Mesenchymal stem cell (in vitro differentiated cells and primary cell): Measurements from ENCODE around the gene CRHR2.
A peak's percentile ranks its signal among the peaks of the same experiment; 100 is the strongest.

Experiments used
- DNase-seq: peaks from one replicate; pipeline ENCODE4 v3.0.0-alpha.2; 2013
- H2AFZ ChIP-seq: one replicate; pipeline ENCODE4 v1.6.1; 2013; ENCODE audit warnings: low read depth, mild to moderate bottlenecking, control low read depth, inconsistent platforms, low read length, moderate library complexity
- H2AK5ac ChIP-seq: 2 replicates; pipeline ENCODE4 v1.6.1; 2013; ENCODE audit warnings: low read length, moderate library complexity, mild to moderate bottlenecking, inconsistent platforms; ENCODE audit not compliant: severe bottlenecking
- H2BK120ac ChIP-seq: one replicate; pipeline ENCODE4 v1.6.1; 2013; ENCODE audit warnings: low read depth, mild to moderate bottlenecking, inconsistent platforms, low read length, moderate library complexity
- H2BK12ac ChIP-seq, 2 experiments: one replicate each; pipeline ENCODE4 v1.6.1; 2013; ENCODE audit warnings: inconsistent platforms in 2 of 2, low read length in 2 of 2, mild to moderate bottlenecking in 2 of 2, moderate library complexity in 2 of 2, control low read depth in 1 of 2
- H2BK15ac ChIP-seq: one replicate; pipeline ENCODE4 v1.6.1; 2013; ENCODE audit warnings: mild to moderate bottlenecking, low read depth, inconsistent platforms; ENCODE audit not compliant: poor library complexity, severe bottlenecking
- H2BK5ac ChIP-seq: 2 replicates; pipeline ENCODE4 v1.6.1; 2013; ENCODE audit warnings: low read depth, mild to moderate bottlenecking, low read length, control low read depth, inconsistent platforms; ENCODE audit not compliant: poor library complexity, severe bottlenecking
- H3K14ac ChIP-seq, 2 experiments: one replicate each; pipeline ENCODE4 v1.6.1; 2013; ENCODE audit warnings: inconsistent platforms in 2 of 2, low read length in 2 of 2, control low read depth in 1 of 2, mild to moderate bottlenecking in 1 of 2, moderate library complexity in 1 of 2
- H3K18ac ChIP-seq, 2 experiments: one replicate each; pipeline ENCODE4 v1.6.1; 2013; ENCODE audit warnings: inconsistent platforms in 2 of 2, low read length in 2 of 2, control low read depth in 1 of 2, low read depth in 1 of 2, mild to moderate bottlenecking in 1 of 2
- H3K23ac ChIP-seq, 2 experiments: one replicate each; pipeline ENCODE4 v1.6.1; 2013; ENCODE audit warnings: inconsistent platforms in 2 of 2, low read length in 2 of 2, mild to moderate bottlenecking in 2 of 2, moderate library complexity in 2 of 2, control low read depth in 1 of 2
- H3K27ac ChIP-seq: 2 replicates; pipeline ENCODE4 v1.5.1; 2013; ENCODE audit warnings: mild to moderate bottlenecking, moderate library complexity, low read length, control low read depth, inconsistent platforms; ENCODE audit not compliant: poor library complexity, severe bottlenecking
- H3K27me3 ChIP-seq, 2 experiments: 2 replicates each; pipeline versions ENCODE4 v1.6.1 to v1.7.0; 2013; ENCODE audit warnings: low read length in 2 of 2, mild to moderate bottlenecking in 2 of 2, moderate library complexity in 2 of 2, control low read depth in 1 of 2, inconsistent platforms in 1 of 2; ENCODE audit not compliant: control insufficient read depth in 1 of 2, insufficient read depth in 1 of 2
- H3K36me3 ChIP-seq, 2 experiments: 2 replicates each; pipeline versions ENCODE4 v1.6.1 to v1.7.0; 2013; ENCODE audit warnings: low read length in 2 of 2, control low read depth in 1 of 2, inconsistent platforms in 1 of 2, low read depth in 1 of 2, mild to moderate bottlenecking in 1 of 2; ENCODE audit not compliant: insufficient read depth in 2 of 2, control insufficient read depth in 1 of 2
- H3K4ac ChIP-seq, 2 experiments: one replicate each; pipeline ENCODE4 v1.6.1; 2013; ENCODE audit warnings: inconsistent platforms in 2 of 2, low read length in 2 of 2, mild to moderate bottlenecking in 2 of 2, moderate library complexity in 2 of 2, control low read depth in 1 of 2, low read depth in 1 of 2
- H3K4me1 ChIP-seq: 2 replicates; pipeline ENCODE4 v1.6.1; 2013; ENCODE audit warnings: low read depth, low read length, control low read depth; ENCODE audit not compliant: control insufficient read depth, insufficient read depth
- H3K4me2 ChIP-seq: 2 replicates; pipeline ENCODE4 v1.6.1; 2013; ENCODE audit warnings: low read length, mild to moderate bottlenecking, inconsistent platforms; ENCODE audit not compliant: poor library complexity, severe bottlenecking
- H3K4me3 ChIP-seq, 2 experiments: 2 replicates each; pipeline versions ENCODE4 v1.5.1 to v1.7.0; 2013; ENCODE audit warnings: low read length in 2 of 2, mild to moderate bottlenecking in 2 of 2, control low read depth in 1 of 2, low read depth in 1 of 2; ENCODE audit not compliant: insufficient read depth in 1 of 2
- H3K79me1 ChIP-seq: replicated peaks from 2 replicates; pipeline ENCODE4 v1.6.1; 2013; ENCODE audit warnings: mild to moderate bottlenecking, control low read depth, low read length, inconsistent platforms; ENCODE audit not compliant: poor library complexity, severe bottlenecking
- H3K9ac ChIP-seq: 2 replicates; pipeline ENCODE4 v1.7.0; 2013; ENCODE audit warnings: mild to moderate bottlenecking, low read length, moderate library complexity
- H3K9me3 ChIP-seq: 2 replicates; pipeline ENCODE4 v1.7.0; 2013; ENCODE audit warnings: mild to moderate bottlenecking, low read length; ENCODE audit not compliant: control insufficient read depth
- H4K8ac ChIP-seq: one replicate; pipeline ENCODE4 v1.6.1; 2013; ENCODE audit warnings: inconsistent platforms, mild to moderate bottlenecking, low read length, moderate library complexity
- H4K91ac ChIP-seq: one replicate; pipeline ENCODE4 v1.6.1; 2013; ENCODE audit warnings: mild to moderate bottlenecking, low read length, inconsistent platforms
- WGBS: methylation state at CpG from one replicate; pipeline ENCODE4 v1.1.7; 2013; ENCODE audit warnings: mixed read lengths; 5-methylcytosine and 5-hydroxymethylcytosine counted together

The CRHR2 gene

GRCh38 chr7:30694774-30695721 lies 12.8 kb upstream of the CRHR2 start:
- no peak for DNase-seq
- Histone ChIP-seq H3K27ac (no peak overlapping the region), H2AK5ac (no peak overlapping the region), H3K18ac (no peak overlapping the region), H2AFZ (no peak overlapping the region), H3K14ac (no peak overlapping the region), H3K4me2 (no peak overlapping the region), H2BK15ac (no peak overlapping the region), H3K4me3 (no peak overlapping the region), H3K36me3 (no peaks in the 10 kb centered on the region), H2BK120ac (no peak overlapping the region), H3K4ac (no peak overlapping the region), H3K23ac (no peak overlapping the region), H3K27me3 (peaks cover 73 to 76% of the 10 kb centered on the region in 2 experiments), H3K9me3 (no peaks in the 10 kb centered on the region), H4K91ac (no peak overlapping the region), H3K9ac (no peak overlapping the region), H2BK12ac (no peak overlapping the region), H3K4me1 (no peaks in the 10 kb centered on the region), H3K79me1 (no peaks in the 10 kb centered on the region), H4K8ac (peak overlapping the region; percentile 21), H2BK5ac (no peak overlapping the region)
- 58% methylated on average over 7 of the region's 13 CpGs for WGBS

GRCh38 chr7:30694218-30694745 lies 12.0 kb upstream of the CRHR2 start:
- Histone ChIP-seq H3K23ac (no peak overlapping the region), H3K4me3 (no peak overlapping the region), H2BK12ac (no peak overlapping the region), H4K91ac (no peak overlapping the region), H2BK5ac (no peak overlapping the region), H4K8ac (no peak overlapping the region), H3K27ac (no peak overlapping the region), H2AFZ (no peak overlapping the region), H3K9me3 (no peaks in the 10 kb centered on the region), H2BK15ac (no peak overlapping the region), H3K4ac (no peak overlapping the region), H3K4me2 (no peak overlapping the region), H2BK120ac (no peak overlapping the region), H3K27me3 (peaks cover 76% of the 10 kb centered on the region in 2 experiments), H3K18ac (no peak overlapping the region), H3K14ac (no peak overlapping the region), H3K79me1 (no peaks in the 10 kb centered on the region), H2AK5ac (no peak overlapping the region), H3K36me3 (no peaks in the 10 kb centered on the region), H3K9ac (no peak overlapping the region), H3K4me1 (no peaks in the 10 kb centered on the region)
- WGBS, result 91% methylated on average over 6 of the region's 6 CpGs
- DNase-seq, result no peak

GRCh38 chr7:30692882-30693281 lies 10.6 kb upstream of the CRHR2 start:
- no peak for DNase-seq
- H3K18ac ChIP-seq, result no peak overlapping the region
- no peak overlapping the region for H3K23ac ChIP-seq
- H3K27me3 ChIP-seq, result peaks cover 71 to 81% of the 10 kb centered on the region in 2 experiments
- no peak overlapping the region for H2BK120ac ChIP-seq
- H3K4ac ChIP-seq, result no peak overlapping the region
- 71% methylated on average over 3 of the region's 4 CpGs for WGBS
- no peaks in the 10 kb centered on the region for H3K79me1 ChIP-seq
- H4K91ac ChIP-seq, result no peak overlapping the region
- no peak overlapping the region for H2BK12ac ChIP-seq
- H2BK15ac ChIP-seq, result no peak overlapping the region
- H2BK5ac ChIP-seq, result no peak overlapping the region
- H3K36me3 ChIP-seq, result no peaks in the 10 kb centered on the region
- H2AK5ac ChIP-seq, result no peak overlapping the region
- no peak overlapping the region for H4K8ac ChIP-seq
- peaks cover 2% of the 10 kb centered on the region for H3K4me1 ChIP-seq
- H2AFZ ChIP-seq, result no peak overlapping the region
- H3K4me3 ChIP-seq, result no peak overlapping the region
- no peak overlapping the region for H3K27ac ChIP-seq
- H3K14ac ChIP-seq, result no peak overlapping the region
- no peak overlapping the region for H3K4me2 ChIP-seq
- H3K9me3 ChIP-seq, result no peaks in the 10 kb centered on the region
- no peak overlapping the region for H3K9ac ChIP-seq

- Histone ChIP-seq H2BK12ac (no peak overlapping the region), H3K27ac (no peak overlapping the region), H3K4me3 (no peak overlapping the region), H3K4ac (no peak overlapping the region), H3K9ac (no peak overlapping the region), H3K4me1 (peaks cover 2% of the 10 kb centered on the region), H3K14ac (no peak overlapping the region), H2BK120ac (no peak overlapping the region), H3K4me2 (no peak overlapping the region), H2AK5ac (no peak overlapping the region), H2BK15ac (no peak overlapping the region), H3K36me3 (no peaks in the 10 kb centered on the region), H3K9me3 (no peaks in the 10 kb centered on the region), H2BK5ac (no peak overlapping the region), H3K18ac (no peak overlapping the region), H2AFZ (no peak overlapping the region), H4K8ac (no peak overlapping the region), H3K27me3 (peaks cover 69 to 81% of the 10 kb centered on the region in 2 experiments), H3K79me1 (no peaks in the 10 kb centered on the region), H3K23ac (no peak overlapping the region), H4K91ac (no peak overlapping the region)
- 84% methylated on average over 10 of the region's 10 CpGs for WGBS
- no peak for DNase-seq
These were observed 10.2 kb upstream of the CRHR2 start for GRCh38 chr7:30692438-30692837.
